ENCODE results near the gene KIAA2012.

The KIAA2012 gene

GRCh38 chr2:202042444-202042843, 30.6 kb upstream of the KIAA2012 start:
- no peak overlapping the region for H3K4me3 ChIP-seq (ENCODE audit: low read depth, low read length)

GRCh38 chr2:202043475-202043874, 29.6 kb upstream of the KIAA2012 start:
- H3K4me3 ChIP-seq (ENCODE audit: low read depth, low read length), result no peak overlapping the region

GRCh38 chr2:202044777-202045176, 28.3 kb upstream of the KIAA2012 start:
- no peak overlapping the region for H3K4me3 ChIP-seq (ENCODE audit: low read depth, low read length)

- no peak overlapping the region for H3K4me3 ChIP-seq (ENCODE audit: low read depth, low read length)
Measured at GRCh38 chr2:202046572-202046971, 26.5 kb upstream of the KIAA2012 start.

GRCh38 chr2:202049092-202049728, 23.8 kb upstream of the KIAA2012 start:
- H3K4me3 ChIP-seq (ENCODE audit: low read depth, low read length), result no peak overlapping the region

- no peak overlapping the region for H3K4me3 ChIP-seq (ENCODE audit: low read depth, low read length)
Measured at GRCh38 chr2:202049840-202050239, 23.2 kb upstream of the KIAA2012 start.

- no peak overlapping the region for H3K4me3 ChIP-seq (ENCODE audit: low read depth, low read length)
Measured at GRCh38 chr2:202050652-202051051, 22.4 kb upstream of the KIAA2012 start.

GRCh38 chr2:202051499-202052161, 21.4 kb upstream of the KIAA2012 start:
- H3K4me3 ChIP-seq (ENCODE audit: low read depth, low read length), result no peak overlapping the region

GRCh38 chr2:202052235-202052634, 20.8 kb upstream of the KIAA2012 start:
- H3K4me3 ChIP-seq (ENCODE audit: low read depth, low read length), result no peak overlapping the region

- H3K4me3 ChIP-seq (ENCODE audit: low read depth, low read length), result no peak overlapping the region
Measured at GRCh38 chr2:202054679-202055078, 18.4 kb upstream of the KIAA2012 start.

GRCh38 chr2:202056611-202057010, 16.4 kb upstream of the KIAA2012 start:
- no peak overlapping the region for H3K4me3 ChIP-seq (ENCODE audit: low read depth, low read length)

GRCh38 chr2:202060218-202060617, 12.8 kb upstream of the KIAA2012 start:
- no peak overlapping the region for H3K4me3 ChIP-seq (ENCODE audit: low read depth, low read length)

- no peak overlapping the region for H3K4me3 ChIP-seq (ENCODE audit: low read depth, low read length)
Measured at GRCh38 chr2:202061695-202062094, 11.4 kb upstream of the KIAA2012 start.

- no peak overlapping the region for H3K4me3 ChIP-seq (ENCODE audit: low read depth, low read length)
Measured at GRCh38 chr2:202064171-202064880, 8.7 kb upstream of the KIAA2012 start.

- no peak overlapping the region for H3K4me3 ChIP-seq (ENCODE audit: low read depth, low read length)
Measured at GRCh38 chr2:202064881-202065230, 8.2 kb upstream of the KIAA2012 start.

- H3K4me3 ChIP-seq (ENCODE audit: low read depth, low read length), result no peak overlapping the region
Measured at GRCh38 chr2:202065876-202066275, 7.2 kb upstream of the KIAA2012 start.

- no peak overlapping the region for H3K4me3 ChIP-seq (ENCODE audit: low read depth, low read length)
Measured at GRCh38 chr2:202066875-202067274, 6.2 kb upstream of the KIAA2012 start.

- H3K4me3 ChIP-seq (ENCODE audit: low read depth, low read length), result no peak overlapping the region
Measured at GRCh38 chr2:202067589-202067988, 5.5 kb upstream of the KIAA2012 start.

- H3K4me3 ChIP-seq (ENCODE audit: low read depth, low read length), result no peak overlapping the region
Measured at GRCh38 chr2:202069170-202070067, 3.6 kb upstream of the KIAA2012 start.

GRCh38 chr2:202071107-202071506, 1.9 kb upstream of the KIAA2012 start:
- H3K4me3 ChIP-seq (ENCODE audit: low read depth, low read length), result no peak overlapping the region

GRCh38 chr2:202072226-202072625, 829 bp upstream of the KIAA2012 start:
- H3K4me3 ChIP-seq (ENCODE audit: low read depth, low read length), result no peak overlapping the region
